ENCODE data around the gene KIF19. TPM values are rescaled to one million over a fixed set of nuclear protein-coding genes. Genes with fewer than 3 reads are reported as not detected.

The KIF19 gene
- total and polyA plus RNA-seq, 2 of the 8 experiments (the other 6 are each of a cell fraction or from before 2014, with no cell fraction given): 0.52 to 0.77 TPM

GRCh38 chr17:74309902-74310301 is 16.1 kb upstream of the KIF19 start (continued):
- TF ChIP-seq PHF8 (conservative IDR thresholded peaks at IDR 0.05; ENCODE audit: low read depth, low read length): no peak

Measured in H1 (cell line).